ENCODE measurements around the gene KCNH8. TPM values are rescaled to one million over a fixed set of nuclear protein-coding genes. Genes with fewer than 3 reads are reported as not detected.

The KCNH8 gene
- total RNA-seq, 1 donor from 2014 or later, result 2.3 TPM

DNA sequence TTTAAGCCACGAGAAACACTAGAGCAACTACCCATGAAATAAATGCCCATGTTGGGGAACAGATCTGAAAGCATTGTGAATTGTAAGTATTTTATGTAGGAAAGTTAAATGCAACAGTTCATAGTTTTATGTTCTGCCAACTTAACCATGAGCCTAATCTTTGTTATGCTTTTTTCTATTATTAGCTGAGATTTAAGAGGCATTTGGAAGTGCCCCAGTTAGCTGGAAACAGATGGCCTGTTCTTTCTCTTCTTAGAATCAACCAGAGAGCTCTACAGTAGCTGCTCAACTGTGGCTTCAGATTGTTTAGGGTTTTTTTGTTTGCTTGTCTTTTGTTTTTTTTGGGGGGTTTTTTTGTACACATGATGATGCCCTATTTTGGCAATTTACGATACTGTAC lies 284.4 kb downstream of the KCNH8 start:
- Mint-ChIP-seq H3K9me3 (peaks cover 4% of the 10 kb centered on the region), H3K4me1 (no peaks in the 10 kb centered on the region)
- H3K4me3 ChIP-seq, result no peak overlapping the region

DNA sequence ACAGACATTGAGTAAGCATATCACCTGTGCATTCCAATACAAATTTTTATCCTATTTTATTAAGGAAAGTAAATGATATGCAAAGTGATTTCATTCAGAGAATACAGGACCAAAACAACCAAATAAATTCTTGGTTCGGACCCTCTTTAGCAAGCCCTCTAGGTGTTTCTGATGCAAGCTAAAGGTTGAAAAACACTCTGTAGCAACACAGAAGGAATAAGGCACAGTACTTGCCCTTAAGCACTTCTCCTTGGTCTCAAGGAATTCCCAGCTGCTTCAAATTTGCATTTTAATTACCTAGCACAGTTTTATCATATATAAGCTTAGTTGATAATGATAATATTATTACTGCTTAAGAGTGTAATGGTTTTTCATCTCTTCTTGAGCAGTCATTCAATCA lies 288.4 kb downstream of the KCNH8 start:
- Histone ChIP-seq H2AFZ (replicated peaks) (no peak overlapping the region), H3F3A (ENCODE audit: low read depth) (no peaks in the 10 kb centered on the region), H4K20me1 (ENCODE audit: low read depth) (no peaks in the 10 kb centered on the region), H3K4me1 (peaks cover 10% of the 10 kb centered on the region), H3K4me3 (no peak overlapping the region), H3K36me3 (no peaks in the 10 kb centered on the region), H3K9me3 (ENCODE audit: low read depth) (no peaks in the 10 kb centered on the region), H3K9ac (no peak overlapping the region), H3K4me2 (no peak overlapping the region), H3K27me3 (no peaks in the 10 kb centered on the region), H3K79me2 (ENCODE audit: low read depth) (no peaks in the 10 kb centered on the region), H3K27ac (no peak overlapping the region)
- H3K9me3 Mint-ChIP-seq, result peaks cover 4% of the 10 kb centered on the region
- no peak overlapping the region for H3K27ac Mint-ChIP-seq
- TF ChIP-seq EZH2 (IDR thresholded peaks at IDR 0.05) (no peak), EZH2phosphoT487 (IDR thresholded peaks at IDR 0.05) (no peak)
- TF ChIP-seq, protein P1, sequence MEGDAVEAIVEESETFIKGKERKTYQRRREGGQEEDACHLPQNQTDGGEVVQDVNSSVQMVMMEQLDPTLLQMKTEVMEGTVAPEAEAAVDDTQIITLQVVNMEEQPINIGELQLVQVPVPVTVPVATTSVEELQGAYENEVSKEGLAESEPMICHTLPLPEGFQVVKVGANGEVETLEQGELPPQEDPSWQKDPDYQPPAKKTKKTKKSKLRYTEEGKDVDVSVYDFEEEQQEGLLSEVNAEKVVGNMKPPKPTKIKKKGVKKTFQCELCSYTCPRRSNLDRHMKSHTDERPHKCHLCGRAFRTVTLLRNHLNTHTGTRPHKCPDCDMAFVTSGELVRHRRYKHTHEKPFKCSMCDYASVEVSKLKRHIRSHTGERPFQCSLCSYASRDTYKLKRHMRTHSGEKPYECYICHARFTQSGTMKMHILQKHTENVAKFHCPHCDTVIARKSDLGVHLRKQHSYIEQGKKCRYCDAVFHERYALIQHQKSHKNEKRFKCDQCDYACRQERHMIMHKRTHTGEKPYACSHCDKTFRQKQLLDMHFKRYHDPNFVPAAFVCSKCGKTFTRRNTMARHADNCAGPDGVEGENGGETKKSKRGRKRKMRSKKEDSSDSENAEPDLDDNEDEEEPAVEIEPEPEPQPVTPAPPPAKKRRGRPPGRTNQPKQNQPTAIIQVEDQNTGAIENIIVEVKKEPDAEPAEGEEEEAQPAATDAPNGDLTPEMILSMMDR (IDR thresholded peaks at IDR 0.05), result no peak
- DNase-seq (ENCODE audit: low spot score), result no peak
- no peaks in the 10 kb centered on the region for H3K27me3 Mint-ChIP-seq (ENCODE audit: insufficient read depth, low read depth)
- peaks cover 10% of the 10 kb centered on the region for H3K36me3 Mint-ChIP-seq
- no peak overlapping the region for H3K4me3 Mint-ChIP-seq
- H3K4me1 Mint-ChIP-seq, result no peaks in the 10 kb centered on the region

More for the DNA sequence above, 284.4 kb downstream of the KCNH8 start:
- no peaks in the 10 kb centered on the region for H3K27me3 ChIP-seq
- no peak overlapping the region for H3K9ac ChIP-seq
- TF ChIP-seq, protein P1 (IDR thresholded peaks at IDR 0.05), result no peak
- TF ChIP-seq EZH2 (IDR thresholded peaks at IDR 0.05), result no peak
- TF ChIP-seq EZH2phosphoT487 (IDR thresholded peaks at IDR 0.05), result no peak
- no peaks in the 10 kb centered on the region for H4K20me1 ChIP-seq (ENCODE audit: low read depth)
- H3K36me3 ChIP-seq, result no peaks in the 10 kb centered on the region
- H3K4me1 ChIP-seq, result peaks cover 4% of the 10 kb centered on the region
- DNase-seq (ENCODE audit: low spot score), result no peak
- Mint-ChIP-seq H3K4me3 (no peak overlapping the region), H3K27ac (no peak overlapping the region), H3K27me3 (ENCODE audit: insufficient read depth, low read depth) (no peaks in the 10 kb centered on the region), H3K36me3 (no peaks in the 10 kb centered on the region)
- H3F3A ChIP-seq (ENCODE audit: low read depth), result no peaks in the 10 kb centered on the region
- no peak overlapping the region for H3K4me2 ChIP-seq
- H3K79me2 ChIP-seq (ENCODE audit: low read depth), result no peaks in the 10 kb centered on the region
- no peak overlapping the region for H3K27ac ChIP-seq
- no peak overlapping the region for H2AFZ ChIP-seq (replicated peaks)
- no peaks in the 10 kb centered on the region for H3K9me3 ChIP-seq (ENCODE audit: low read depth)

DNA sequence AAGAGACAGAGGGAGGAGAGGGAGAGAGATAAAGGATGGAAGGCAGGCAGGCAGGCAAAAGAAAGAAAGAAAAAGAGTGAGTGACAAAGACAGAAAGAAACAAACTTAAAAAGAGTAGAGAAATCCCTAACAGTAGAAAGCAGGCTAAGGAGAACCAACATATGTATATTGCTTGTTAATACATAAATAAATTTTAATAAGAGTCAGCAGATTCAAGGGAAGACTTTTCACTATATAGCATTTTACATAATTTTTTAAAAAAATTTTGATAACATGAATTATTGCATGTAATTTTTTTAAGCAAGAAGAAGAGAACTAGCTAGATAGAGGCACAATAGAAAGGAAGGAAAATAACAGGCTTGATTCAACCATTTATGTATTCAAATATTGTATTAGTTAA lies 291.6 kb downstream of the KCNH8 start:
- H2AFZ ChIP-seq (replicated peaks), result no peak overlapping the region
- H3K9me3 ChIP-seq (ENCODE audit: low read depth), result no peaks in the 10 kb centered on the region
- H3K9ac ChIP-seq, result no peak overlapping the region
- Mint-ChIP-seq H3K27ac (no peak overlapping the region), H3K4me3 (no peak overlapping the region), H3K36me3 (peaks cover 10% of the 10 kb centered on the region), H3K4me1 (no peaks in the 10 kb centered on the region), H3K9me3 (peaks cover 4% of the 10 kb centered on the region), H3K27me3 (ENCODE audit: insufficient read depth, low read depth) (no peaks in the 10 kb centered on the region)
- no peak overlapping the region for H3K27ac ChIP-seq
- H3K36me3 ChIP-seq, result no peaks in the 10 kb centered on the region
- no peak for DNase-seq (ENCODE audit: low spot score)
- H3K4me1 ChIP-seq, result peaks cover 10% of the 10 kb centered on the region
- TF ChIP-seq, protein P1 (IDR thresholded peaks at IDR 0.05), result no peak
- TF ChIP-seq EZH2 (IDR thresholded peaks at IDR 0.05) (no peak), EZH2phosphoT487 (IDR thresholded peaks at IDR 0.05) (no peak)
- no peaks in the 10 kb centered on the region for H3F3A ChIP-seq (ENCODE audit: low read depth)
- no peak overlapping the region for H3K4me2 ChIP-seq
- no peaks in the 10 kb centered on the region for H3K27me3 ChIP-seq
- H4K20me1 ChIP-seq (ENCODE audit: low read depth), result no peaks in the 10 kb centered on the region
- H3K4me3 ChIP-seq, result no peak overlapping the region
- H3K79me2 ChIP-seq (ENCODE audit: low read depth), result no peaks in the 10 kb centered on the region
